ENCODE measurements around the gene BBS10. TPM values are rescaled to one million over a fixed set of nuclear protein-coding genes. Genes with fewer than 3 reads are reported as not detected.

Gene BBS10
- total RNA-seq, 1 donor from 2014 or later, result 12.9 TPM

GRCh38 chr12:76345569-76345968 is 2.6 kb downstream of the BBS10 start:
- Mint-ChIP-seq H3K4me1 (ENCODE audit: low read depth) (peaks cover 15% of the 10 kb centered on the region), H3K27me3 (no peaks in the 10 kb centered on the region), H3K27ac (no peak overlapping the region), H3K9me3 (ENCODE audit: low read depth) (no peaks in the 10 kb centered on the region), H3K4me3 (ENCODE audit: low read depth) (no peak overlapping the region), H3K36me3 (ENCODE audit: insufficient read depth) (no peaks in the 10 kb centered on the region)
- DNase-seq (ENCODE audit: low spot score, unreplicated experiment), result no peak
- no peak for TF ChIP-seq CTCF (IDR thresholded peaks at IDR 0.05; ENCODE audit: unreplicated experiment)

GRCh38 chr12:76341436-76342030 is 6.7 kb downstream of the BBS10 start:
- Mint-ChIP-seq H3K27ac (no peak overlapping the region), H3K4me3 (ENCODE audit: low read depth) (no peak overlapping the region), H3K36me3 (ENCODE audit: insufficient read depth) (no peaks in the 10 kb centered on the region), H3K27me3 (no peaks in the 10 kb centered on the region), H3K4me1 (ENCODE audit: low read depth) (peaks cover 2% of the 10 kb centered on the region), H3K9me3 (ENCODE audit: low read depth) (no peaks in the 10 kb centered on the region)
- DNase-seq (ENCODE audit: low spot score, unreplicated experiment), result no peak
- TF ChIP-seq CTCF (IDR thresholded peaks at IDR 0.05; ENCODE audit: unreplicated experiment), result no peak

GRCh38 chr12:76340680-76341435 is 7.4 kb downstream of the BBS10 start:
- no peaks in the 10 kb centered on the region for H3K27me3 Mint-ChIP-seq
- H3K27ac Mint-ChIP-seq, result no peak overlapping the region
- H3K36me3 Mint-ChIP-seq (ENCODE audit: insufficient read depth), result no peaks in the 10 kb centered on the region
- H3K9me3 Mint-ChIP-seq (ENCODE audit: low read depth), result no peaks in the 10 kb centered on the region
- no peak overlapping the region for H3K4me3 Mint-ChIP-seq (ENCODE audit: low read depth)
- TF ChIP-seq CTCF (IDR thresholded peaks at IDR 0.05; ENCODE audit: unreplicated experiment), result no peak
- DNase-seq (ENCODE audit: low spot score, unreplicated experiment), result no peak
- H3K4me1 Mint-ChIP-seq (ENCODE audit: low read depth), result no peaks in the 10 kb centered on the region

- Mint-ChIP-seq H3K4me3 (ENCODE audit: low read depth) (no peak overlapping the region), H3K27ac (no peak overlapping the region), H3K36me3 (ENCODE audit: insufficient read depth) (no peaks in the 10 kb centered on the region), H3K27me3 (no peaks in the 10 kb centered on the region), H3K4me1 (ENCODE audit: low read depth) (no peaks in the 10 kb centered on the region), H3K9me3 (ENCODE audit: low read depth) (no peaks in the 10 kb centered on the region)
- no peak for DNase-seq (ENCODE audit: low spot score, unreplicated experiment)
- TF ChIP-seq CTCF (IDR thresholded peaks at IDR 0.05; ENCODE audit: unreplicated experiment), result no peak
Observed at GRCh38 chr12:76337583-76337982, 10.6 kb downstream of the BBS10 start.

- Mint-ChIP-seq H3K4me1 (ENCODE audit: low read depth) (peaks cover 4% of the 10 kb centered on the region), H3K4me3 (ENCODE audit: low read depth) (no peak overlapping the region), H3K9me3 (ENCODE audit: low read depth) (peaks cover 5% of the 10 kb centered on the region), H3K27me3 (no peaks in the 10 kb centered on the region), H3K36me3 (ENCODE audit: insufficient read depth) (no peaks in the 10 kb centered on the region), H3K27ac (no peak overlapping the region)
- DNase-seq (ENCODE audit: low spot score, unreplicated experiment), result no peak
- no peak for TF ChIP-seq CTCF (IDR thresholded peaks at IDR 0.05; ENCODE audit: unreplicated experiment)
Observed at GRCh38 chr12:76332606-76333005, 15.6 kb downstream of the BBS10 start.
